A172 (cell line): ENCODE data around the gene SPSB4. TPM values are rescaled to one million over a fixed set of nuclear protein-coding genes. Genes with fewer than 3 reads are reported as not detected.
A peak's percentile ranks its signal among the peaks of the same experiment; 100 is the strongest.

Experiments used
- DNase-seq: peaks from one replicate; pipeline ENCODE4 v3.0.0-alpha.2; 2015; ENCODE audit warnings: low spot score
- total RNA-seq: library from RNA; depleted of rRNA; stranded (reverse); fragments of >200 nt; shearing (Covaris generic); gene quantifications from 2 replicates; pipeline ENCODE4 v1.2.3, GENCODE V29; 2014

SPSB4 gene
- total RNA-seq, 1 experiment from 2014 or later = 1.1 TPM

DNA sequence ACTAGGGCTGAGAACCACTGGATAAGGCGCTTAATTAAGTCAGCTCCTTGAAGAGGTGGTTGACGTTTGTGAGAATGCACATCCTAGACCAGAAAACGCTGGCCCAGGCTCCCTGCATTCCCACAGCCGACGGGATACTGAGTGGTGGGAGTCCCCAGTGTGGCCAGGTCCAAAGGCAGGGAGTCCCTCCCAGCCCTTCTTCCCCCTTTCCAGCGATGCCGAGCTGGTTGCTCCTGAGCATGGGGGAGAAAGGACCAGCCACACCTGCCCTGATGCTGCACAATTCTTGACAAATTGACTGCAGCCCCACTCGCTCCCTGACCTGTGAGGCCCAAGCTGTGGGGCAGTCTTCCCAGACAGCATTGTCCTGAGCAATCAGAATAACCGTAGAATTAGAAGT is 101.0 kb downstream of the SPSB4 start:
- DNase-seq = no peak

DNA sequence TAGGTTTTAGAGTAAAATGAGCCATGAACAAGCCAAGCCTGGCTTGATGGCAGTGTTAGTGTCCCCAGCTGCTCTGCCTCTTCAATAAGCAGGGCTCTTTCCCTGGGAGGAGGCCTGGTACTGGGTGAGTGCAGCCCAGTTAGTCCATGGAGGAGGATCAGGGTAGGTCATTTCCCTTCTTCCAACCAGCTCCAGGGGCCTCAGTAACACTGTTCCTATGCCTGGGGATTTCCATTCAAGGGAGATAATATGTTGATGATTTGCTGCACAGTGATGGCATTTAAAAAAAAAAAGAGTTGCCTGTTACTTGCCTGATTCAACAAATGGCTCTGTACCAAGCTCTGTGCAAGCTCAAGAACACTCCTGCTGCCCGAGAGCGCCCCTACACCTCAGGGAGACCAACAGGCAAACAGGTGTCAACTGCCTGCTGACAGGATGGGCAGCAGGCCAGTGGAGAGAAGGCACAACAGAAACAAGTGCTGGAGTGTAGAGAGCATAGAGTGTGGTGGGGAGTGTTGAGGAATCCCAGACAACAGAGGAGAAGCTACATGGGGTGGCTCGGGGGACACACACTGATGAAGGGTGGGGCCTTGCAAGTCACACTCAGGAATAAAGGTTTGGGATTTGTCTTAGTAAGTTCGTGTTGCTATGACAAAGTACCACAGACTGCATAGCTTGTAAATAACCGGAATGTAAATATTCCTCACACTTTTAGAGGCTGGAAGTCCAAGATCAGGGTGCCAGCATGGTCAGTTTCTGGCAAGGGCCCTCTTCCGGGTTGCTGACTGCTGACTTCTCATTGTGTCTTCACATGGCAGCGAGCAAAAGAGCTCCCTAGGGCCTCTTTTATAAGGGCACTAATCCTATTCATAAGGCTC is 101.9 kb downstream of the SPSB4 start:
- DNase-seq = no peak

DNA sequence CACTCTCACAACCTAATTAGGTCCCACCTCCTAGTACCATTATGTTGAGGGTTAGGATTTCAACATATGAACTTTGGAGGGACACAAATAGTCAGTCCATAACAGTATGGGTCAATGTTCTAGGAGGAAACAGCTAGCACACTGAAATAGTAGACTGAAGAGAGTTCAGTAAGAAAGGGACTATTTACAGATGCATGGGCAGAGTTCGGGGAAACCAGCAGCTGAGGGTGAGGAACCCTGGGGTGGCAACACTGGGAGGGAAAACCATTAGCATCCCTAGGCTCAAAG is 102.5 kb downstream of the SPSB4 start:
- DNase-seq = no peak

DNA sequence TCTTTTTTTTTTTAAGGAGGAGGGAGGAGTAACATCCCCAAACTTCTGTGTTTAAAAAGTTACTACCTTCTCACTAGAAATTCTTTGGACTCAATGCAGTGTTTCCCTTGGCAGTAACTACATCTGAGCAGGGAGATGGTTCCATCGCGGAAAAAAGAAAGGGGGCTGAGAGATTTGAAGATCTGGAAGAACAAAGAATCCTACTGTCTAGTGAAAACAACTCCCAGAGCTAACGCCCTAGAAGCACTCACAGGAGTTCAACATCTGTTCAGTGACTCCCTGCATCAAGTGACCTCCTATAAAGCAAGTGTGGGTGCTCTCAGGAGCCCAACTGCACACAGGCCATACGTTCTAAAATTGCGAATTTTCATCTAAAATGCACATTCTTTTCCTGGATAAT is 113.7 kb downstream of the SPSB4 start:
- DNase-seq = no peak

DNA sequence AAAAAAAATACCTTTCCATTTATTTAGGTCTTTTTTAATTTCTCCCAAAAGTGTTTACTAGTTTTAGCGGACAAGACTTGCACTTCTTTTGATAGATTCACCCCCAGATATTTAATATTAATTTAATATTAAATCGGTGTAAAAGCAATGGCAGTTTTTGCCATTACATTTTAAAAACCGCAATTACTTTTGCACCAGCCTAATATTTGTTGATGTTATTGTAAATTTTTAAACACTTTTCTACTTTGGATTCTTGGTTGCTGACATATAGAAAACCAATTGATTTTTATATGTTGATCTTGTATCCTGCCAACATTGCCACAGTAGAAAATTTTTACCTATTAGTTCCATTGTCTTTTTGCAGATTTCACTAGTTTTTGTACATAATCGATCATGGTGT is 116.5 kb downstream of the SPSB4 start:
- no peak for DNase-seq

DNA sequence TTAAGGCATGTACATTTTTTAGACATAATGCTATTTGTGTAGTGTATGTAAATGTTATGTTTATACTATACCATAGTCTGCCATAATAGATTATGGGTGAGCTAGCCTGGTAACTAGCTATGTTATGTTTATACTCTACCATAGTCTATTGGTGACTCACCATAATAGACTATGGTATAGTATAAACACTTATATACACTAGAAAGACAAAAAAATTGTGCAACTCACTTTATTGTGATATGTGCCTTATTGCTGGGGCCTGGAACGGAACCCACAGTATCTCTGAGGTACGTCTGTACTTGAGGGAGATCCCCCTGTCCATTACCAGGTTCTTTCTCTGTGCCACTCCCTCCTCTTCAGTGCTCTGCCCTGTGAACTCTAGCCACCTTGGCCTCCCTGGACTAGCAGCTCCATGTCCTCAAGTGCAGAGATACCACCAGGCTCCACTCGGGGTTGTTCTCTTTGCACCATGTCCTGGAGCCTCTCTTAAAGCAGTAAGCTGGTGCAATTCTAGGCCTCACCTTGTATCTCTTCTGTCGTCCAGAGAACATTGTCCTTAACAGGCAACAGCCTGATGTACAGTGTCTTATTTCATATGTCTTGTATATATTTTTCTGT is 119.6 kb downstream of the SPSB4 start:
- no peak for DNase-seq

DNA sequence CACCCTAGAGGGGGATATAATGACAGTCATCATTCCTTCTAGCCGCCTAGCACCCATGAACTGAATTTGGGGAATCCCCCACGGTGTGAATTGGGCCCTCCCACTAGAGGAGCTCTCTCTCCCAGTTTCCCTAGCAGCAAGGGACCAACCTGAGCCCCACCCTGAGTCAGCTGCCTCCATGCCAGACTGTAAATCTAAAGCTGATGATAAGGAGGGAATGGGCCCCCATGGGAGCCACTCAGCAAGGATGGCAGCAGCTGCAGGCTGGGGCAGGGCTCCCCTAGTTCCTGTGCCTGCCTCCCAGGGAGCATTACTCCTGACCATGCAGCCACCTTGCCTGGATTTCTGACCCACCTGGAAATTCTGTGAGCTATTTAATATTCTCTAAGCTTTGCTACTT is 123.5 kb downstream of the SPSB4 start:
- DNase-seq = no peak

DNA sequence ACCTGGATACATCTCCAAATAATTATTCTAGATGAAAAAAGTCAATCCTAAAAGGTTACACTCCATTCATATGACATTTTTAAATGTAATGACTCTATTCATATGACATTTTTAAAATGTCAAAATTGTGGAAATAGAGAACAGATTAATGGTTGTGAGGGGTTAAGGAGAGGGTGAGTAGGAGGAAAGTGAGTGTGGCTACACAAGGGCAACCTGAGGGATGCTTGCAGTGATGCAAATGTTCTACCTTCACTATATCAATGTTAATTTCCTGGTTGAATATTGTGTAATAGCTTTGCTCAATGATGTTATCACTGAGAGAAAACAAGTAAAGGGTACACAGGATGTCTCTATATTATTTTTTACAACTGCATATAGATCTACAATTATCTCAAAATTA is 125.6 kb downstream of the SPSB4 start:
- DNase-seq = no peak

DNA sequence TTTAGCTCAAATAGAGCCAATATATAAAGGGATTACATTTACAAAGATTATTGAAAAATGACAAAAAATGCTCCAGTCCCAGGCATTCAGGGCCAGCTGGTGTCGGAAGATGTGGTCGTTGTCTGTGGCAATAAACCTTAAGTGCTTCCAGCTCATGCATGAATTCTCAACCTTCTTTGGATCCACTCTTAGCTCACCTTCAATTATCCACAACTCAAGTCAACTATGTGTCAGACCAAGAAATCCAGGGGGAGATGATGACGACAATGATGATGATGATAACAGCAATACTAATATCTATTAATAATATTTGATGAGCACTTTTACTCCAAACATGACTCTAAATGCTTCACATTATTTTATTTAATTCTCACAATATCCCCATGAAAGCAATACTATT is 126.9 kb downstream of the SPSB4 start:
- DNase-seq = no peak

DNA sequence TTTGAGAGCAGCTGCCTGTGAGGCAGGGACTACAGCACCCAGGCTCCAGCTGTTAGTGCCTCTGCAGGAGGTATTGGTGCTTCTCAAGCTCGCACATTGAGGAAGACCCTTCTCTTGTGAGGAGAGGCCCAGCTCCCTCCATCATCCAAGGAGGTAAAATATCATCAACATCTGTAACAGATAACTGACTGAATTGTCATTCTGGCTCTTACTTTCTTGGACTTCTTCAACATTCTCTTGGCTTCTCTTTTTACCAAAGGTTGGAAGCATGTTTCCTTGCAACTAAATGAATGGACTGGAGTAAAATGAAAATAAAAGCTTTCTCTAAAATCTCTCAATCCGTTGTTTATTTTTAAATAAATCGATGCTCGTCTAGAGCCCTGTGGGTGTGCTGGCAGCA is 127.4 kb downstream of the SPSB4 start:
- no peak for DNase-seq

DNA sequence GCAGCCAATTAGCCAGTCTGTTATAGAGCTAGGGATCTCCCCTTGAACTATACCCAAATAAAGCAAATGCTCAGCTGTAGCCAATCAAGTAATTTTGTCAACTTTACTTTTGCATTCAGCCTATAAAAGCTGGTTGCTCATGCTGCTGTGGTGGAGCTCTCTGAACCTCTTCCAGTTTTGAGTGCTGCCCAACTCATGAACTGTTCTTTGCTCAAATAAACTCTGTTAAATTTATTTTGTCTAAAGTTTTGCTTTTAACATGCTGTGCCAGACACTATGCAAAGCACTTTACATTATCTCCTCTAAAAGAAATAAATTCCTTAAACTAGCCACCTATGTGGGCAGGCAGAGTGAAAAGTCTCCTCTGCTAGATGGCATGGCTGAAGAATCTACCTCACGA is 128.8 kb downstream of the SPSB4 start:
- no peak for DNase-seq

DNA sequence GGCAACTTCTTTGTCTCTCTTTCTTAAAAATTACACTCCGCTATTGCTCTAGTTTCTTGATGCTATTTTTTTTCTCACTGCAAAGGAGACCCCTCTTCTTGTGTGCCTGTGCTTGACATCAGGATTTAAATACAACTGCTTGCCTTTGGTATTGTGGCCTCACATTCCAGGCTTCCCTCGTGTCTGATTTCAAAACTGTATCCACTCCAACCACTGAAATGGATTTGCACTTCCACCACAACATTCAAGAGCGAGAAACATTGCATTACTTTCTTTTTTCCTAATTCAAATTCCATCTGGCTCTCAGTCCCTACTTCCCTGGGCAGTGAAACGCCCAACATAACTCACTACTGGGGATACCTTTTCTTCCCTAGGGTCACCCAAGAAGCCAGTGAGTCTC is 130.0 kb downstream of the SPSB4 start:
- no peak for DNase-seq

DNA sequence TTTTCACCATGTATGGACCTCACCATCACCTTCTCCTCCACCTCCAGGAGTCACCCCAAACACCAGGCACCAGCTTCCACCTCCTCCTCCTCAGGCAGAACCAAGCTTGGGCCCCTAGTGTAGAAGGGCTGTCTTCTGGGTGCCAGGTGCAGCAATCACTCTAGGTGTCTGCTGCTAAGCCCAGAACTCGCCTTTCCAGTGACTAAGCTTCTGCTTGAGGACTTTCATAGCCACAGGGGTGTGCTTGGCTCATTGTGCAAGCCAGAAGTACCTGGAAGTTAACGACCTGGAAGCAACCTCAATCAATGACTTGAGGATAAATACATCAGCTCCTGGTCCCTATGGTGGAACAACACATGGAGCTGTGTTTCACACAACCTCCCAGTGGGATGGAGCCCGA is 130.7 kb downstream of the SPSB4 start:
- DNase-seq = no peak

DNA sequence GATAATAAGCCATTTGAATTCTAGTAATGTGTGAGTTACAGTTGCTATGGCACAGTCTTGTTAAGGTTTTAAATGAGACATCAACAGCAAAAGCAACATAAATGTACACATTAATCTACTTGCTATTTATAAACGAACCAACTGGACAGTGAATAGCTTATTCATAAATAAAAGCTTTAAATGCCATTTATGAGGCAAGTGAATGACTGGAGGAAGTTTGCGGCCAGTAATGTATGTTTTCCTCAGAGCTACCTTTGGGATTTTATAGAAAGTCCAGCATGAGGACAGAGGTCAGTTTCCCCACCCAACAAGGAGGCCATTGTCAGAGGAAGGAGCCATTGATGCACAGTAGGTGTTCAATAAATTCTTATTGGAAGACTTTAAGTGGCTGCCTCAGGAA is 132.5 kb downstream of the SPSB4 start:
- DNase-seq = no peak

DNA sequence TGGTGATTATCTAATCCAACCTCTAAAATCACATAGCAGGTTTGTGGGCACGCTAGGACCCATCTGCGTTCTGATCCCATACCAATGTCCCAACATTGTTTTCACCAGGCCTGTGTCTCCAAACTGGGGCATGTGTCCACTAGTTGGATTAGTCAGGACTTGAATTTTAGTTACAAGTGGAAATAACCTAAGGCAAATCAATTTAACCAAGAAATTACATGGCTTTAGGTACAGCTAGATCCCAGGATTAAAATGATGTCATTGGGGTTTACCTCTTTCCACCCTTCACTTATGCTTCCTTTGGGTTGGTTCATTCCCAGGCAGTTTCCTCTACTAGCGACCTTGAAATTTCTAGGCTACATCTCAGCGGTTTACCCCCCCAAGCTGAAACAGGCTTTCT is 133.3 kb downstream of the SPSB4 start:
- DNase-seq = no peak

DNA sequence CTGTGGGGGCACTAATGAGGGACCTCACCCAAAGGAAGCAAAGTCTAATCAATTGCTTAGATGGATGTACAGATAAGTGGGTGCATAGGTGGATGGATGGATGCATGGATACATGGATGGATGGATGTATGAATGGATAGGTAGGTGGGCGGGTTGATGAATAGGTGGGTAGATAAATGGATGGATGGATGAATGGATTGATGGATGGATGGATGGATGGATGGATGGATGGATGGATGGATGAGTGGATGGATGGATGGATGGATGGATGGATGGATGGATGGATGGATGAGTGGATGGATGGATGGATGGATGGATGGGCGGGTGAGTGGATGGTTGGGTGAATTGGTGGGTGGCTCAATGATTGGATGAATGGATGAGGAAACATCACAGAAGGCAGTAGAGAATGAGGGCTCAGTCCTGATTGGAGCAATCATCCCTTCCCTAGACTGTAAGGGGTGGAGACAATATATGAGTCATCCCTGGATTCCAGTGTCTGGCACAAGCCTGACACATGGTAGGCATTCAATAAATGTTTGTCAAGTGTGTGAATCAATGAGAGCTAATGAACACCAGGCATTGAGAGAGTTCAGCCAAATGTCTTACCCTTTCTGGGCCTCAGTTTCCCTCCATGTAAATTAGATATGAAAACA is 140.1 kb downstream of the SPSB4 start:
- peak; percentile 32 for DNase-seq

DNA sequence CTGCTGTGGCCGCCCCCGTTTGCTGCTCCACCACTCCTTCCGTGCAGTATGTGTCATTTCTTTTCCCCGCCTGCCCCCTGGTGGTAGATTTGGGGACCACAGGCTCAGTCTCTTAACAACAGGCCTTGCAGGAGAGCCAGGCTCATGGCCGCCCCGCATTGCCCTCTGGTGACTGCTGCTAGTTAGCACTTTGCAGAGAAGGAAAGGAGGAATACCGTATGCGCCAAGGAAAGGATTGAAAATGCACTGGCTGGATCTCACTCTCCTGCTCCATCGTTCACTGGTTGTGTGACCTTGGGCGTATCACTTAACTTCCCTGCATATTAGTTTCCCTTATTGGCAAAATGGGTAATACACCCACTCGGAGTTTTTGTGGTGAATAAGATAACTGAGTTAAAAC is 141.2 kb downstream of the SPSB4 start:
- peak; percentile 92 for DNase-seq

DNA sequence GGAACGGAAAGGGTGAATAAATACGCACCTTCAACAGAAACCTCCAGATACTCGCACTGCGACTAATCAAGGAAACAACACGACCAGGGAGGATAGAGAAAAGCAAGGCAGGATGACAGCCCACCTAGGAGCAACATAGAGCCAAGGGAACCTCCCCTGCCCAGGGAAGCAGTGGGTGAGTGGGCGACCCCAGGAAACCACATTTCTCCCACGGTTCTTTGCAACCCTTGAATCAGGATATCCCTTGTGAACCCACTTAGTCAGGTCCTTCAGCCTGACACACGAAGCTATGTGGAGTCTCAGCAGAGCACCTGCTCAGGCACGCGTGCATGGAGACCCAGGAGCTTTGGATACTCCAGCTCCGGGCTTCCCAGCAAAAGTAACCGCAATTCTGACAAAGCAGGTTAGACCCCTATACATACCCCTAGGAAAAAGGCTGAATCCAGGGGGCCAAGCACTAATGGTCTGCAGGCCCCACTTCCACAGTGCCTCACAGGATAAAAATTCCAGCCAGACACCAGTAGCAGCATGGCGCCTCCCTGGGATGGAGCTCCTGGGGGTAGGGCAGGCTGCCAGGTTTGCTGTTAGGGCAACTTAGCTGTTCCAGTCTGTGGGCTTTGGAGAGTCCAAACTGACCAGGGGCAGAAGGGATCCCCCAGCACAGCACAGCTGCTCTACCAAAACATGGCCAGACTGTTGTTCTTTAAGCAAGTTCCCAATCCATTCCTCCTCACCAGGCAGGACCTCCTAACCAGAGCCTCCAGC is 142.1 kb downstream of the SPSB4 start:
- no peak for DNase-seq
